Prostate gland (tissue), 2 donors: ENCODE data around the gene BICRA. TPM values are rescaled to one million over a fixed set of nuclear protein-coding genes. Genes with fewer than 3 reads are reported as not detected.

Experiments used
- DNase-seq: peaks from one replicate; pipeline ENCODE4 v3.0.0-alpha.2; 2019; ENCODE audit warnings: low spot score
- H3K27ac ChIP-seq, 2 donors: fragments of 200-600 bp; sonication (generic); 2 replicates each; pipeline ENCODE4 v1.5.1; 2017 to 2019
- H3K27me3 ChIP-seq: fragments of 200-600 bp; sonication (generic); replicated peaks from 2 replicates; pipeline ENCODE4 v1.5.1; 2019; ENCODE audit not compliant: insufficient read depth
- H3K36me3 ChIP-seq, 2 donors: fragments of 200-600 bp; sonication (generic); 1 replicate in 1 of 2; 2 replicates in 1 of 2; pipeline versions ENCODE4 v1.5.1 to v1.8.1; 2017 to 2019
- H3K4me1 ChIP-seq: fragments of 200-600 bp; sonication (generic); replicated peaks from 2 replicates; pipeline ENCODE4 v1.5.1; 2019
- H3K4me3 ChIP-seq, 2 donors: fragments of 200-600 bp; sonication (generic); 2 replicates each; pipeline ENCODE4 v1.5.1; 2017 to 2019
- H3K9me3 ChIP-seq: fragments of 200-600 bp; sonication (generic); 2 replicates; pipeline ENCODE4 v1.5.1; 2017
- CTCF ChIP-seq, 4 experiments: fragments of 200-600 bp in 2 of 4; fragments of 450-650 bp in 2 of 4; sonication (generic) in 2 of 4; IDR thresholded peaks; 1 replicate in 3 of 4; 2 replicates in 1 of 4; pipeline ENCODE4 v1.5.1; 2016 to 2019; ENCODE audit warnings: antibody characterized with exemption in 4 of 4, mild to moderate bottlenecking in 2 of 4, moderate library complexity in 2 of 4
- POLR2A ChIP-seq: fragments of 450-650 bp; IDR thresholded peaks from one replicate; pipeline ENCODE4 v1.6.1; 2016; ENCODE audit warnings: antibody characterized with exemption, mild to moderate bottlenecking
- POLR2AphosphoS5 ChIP-seq: sonication (generic); formaldehyde crosslinking; IDR thresholded peaks from one replicate; pipeline ENCODE4 v1.6.1; 2017; ENCODE audit warnings: antibody characterized with exemption
- WGBS: methylation state at CpG from one replicate; pipeline ENCODE4 v1.1.5; 2018; 5-methylcytosine and 5-hydroxymethylcytosine counted together
- intact Hi-C: fragments of 100-400 bp; cut with DNase I; formaldehyde crosslinking; loops from one replicate; pipeline ENCODE4 v1.14.2; 2022
- total RNA-seq, 2 donors: library from RNA; depleted of rRNA; stranded (reverse); fragments of >200 nt; gene quantifications; one replicate each; pipeline ENCODE4 v1.1.0, GENCODE V29; 2016

BICRA gene
- total RNA-seq, 2 donors from 2014 or later, result 19.4 to 25.3 TPM

- intact Hi-C loops, result loop anchor here (10.0 kb wide), 1 partner anchor 408 kb away; no protein-coding TSS in a partner anchor
- Histone ChIP-seq H3K9me3 (no peaks in the 10 kb centered on the region), H3K27ac (no peak overlapping the region), H3K4me3 (no peak overlapping the region), H3K4me1 (no peaks in the 10 kb centered on the region), H3K27me3 (no peaks in the 10 kb centered on the region), H3K36me3 (peaks cover 7 to 28% of the 10 kb centered on the region in 2 donors)
- 89% methylated on average over 5 of the region's 5 CpGs for WGBS
- DNase-seq, result no peak
- TF ChIP-seq POLR2A (no peak), POLR2AphosphoS5 (no peak), CTCF (IDR thresholded peaks at IDR 0.05) (no peak)
These were observed 94.4 kb downstream of the BICRA start for GRCh38 chr19:47703301-47703700.

DNA sequence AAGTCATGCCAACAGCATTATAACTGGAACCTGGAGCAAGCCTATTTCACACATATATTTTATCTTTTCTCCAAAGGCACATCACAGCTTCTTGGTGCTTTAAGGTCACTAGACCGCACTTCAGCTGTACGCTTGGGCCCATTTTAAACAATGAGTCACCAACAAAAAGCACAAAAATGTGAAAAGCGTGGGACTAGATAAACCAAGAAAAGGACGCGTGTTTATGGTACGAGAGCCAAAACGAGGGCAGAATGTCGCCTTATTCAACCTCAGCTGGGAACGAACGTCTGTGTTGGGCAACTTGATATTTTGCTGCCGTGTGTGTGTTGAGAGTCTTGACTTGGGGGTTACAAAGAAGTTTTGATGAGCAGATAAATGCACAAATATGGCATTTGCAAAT is 95.1 kb downstream of the BICRA start:
- intact Hi-C loops, result loop anchor here (10.0 kb wide), 1 partner anchor 409 kb away; no protein-coding TSS in a partner anchor
- WGBS, result 82% methylated on average over 11 of the region's 11 CpGs
- Histone ChIP-seq H3K36me3 (peaks cover 1 to 23% of the 10 kb centered on the region in 2 donors), H3K4me3 (no peak overlapping the region), H3K9me3 (no peaks in the 10 kb centered on the region), H3K27ac (no peak overlapping the region), H3K4me1 (no peaks in the 10 kb centered on the region), H3K27me3 (no peaks in the 10 kb centered on the region)
- no peak for TF ChIP-seq POLR2A
- no peak for TF ChIP-seq CTCF (IDR thresholded peaks at IDR 0.05)
- TF ChIP-seq POLR2AphosphoS5, result no peak
- DNase-seq, result no peak

- no peaks in the 10 kb centered on the region for H3K9me3 ChIP-seq
- no peaks in the 10 kb centered on the region for H3K27me3 ChIP-seq
- DNase-seq, result no peak
- no peaks in the 10 kb centered on the region for H3K4me1 ChIP-seq
- no peak overlapping the region for H3K4me3 ChIP-seq
- no peak overlapping the region for H3K27ac ChIP-seq
- peaks cover 0 to 17% of the 10 kb centered on the region in 2 donors for H3K36me3 ChIP-seq
- no peak for TF ChIP-seq CTCF (IDR thresholded peaks at IDR 0.05)
- TF ChIP-seq POLR2A, result no peak
- TF ChIP-seq POLR2AphosphoS5, result no peak
- WGBS, result 95% methylated on average over 3 of the region's 3 CpGs
- intact Hi-C loops, result loop anchor here (10.0 kb wide), 1 partner anchor 410 kb away; no protein-coding TSS in a partner anchor
These were observed 95.7 kb downstream of the BICRA start for GRCh38 chr19:47704656-47705055.

DNA sequence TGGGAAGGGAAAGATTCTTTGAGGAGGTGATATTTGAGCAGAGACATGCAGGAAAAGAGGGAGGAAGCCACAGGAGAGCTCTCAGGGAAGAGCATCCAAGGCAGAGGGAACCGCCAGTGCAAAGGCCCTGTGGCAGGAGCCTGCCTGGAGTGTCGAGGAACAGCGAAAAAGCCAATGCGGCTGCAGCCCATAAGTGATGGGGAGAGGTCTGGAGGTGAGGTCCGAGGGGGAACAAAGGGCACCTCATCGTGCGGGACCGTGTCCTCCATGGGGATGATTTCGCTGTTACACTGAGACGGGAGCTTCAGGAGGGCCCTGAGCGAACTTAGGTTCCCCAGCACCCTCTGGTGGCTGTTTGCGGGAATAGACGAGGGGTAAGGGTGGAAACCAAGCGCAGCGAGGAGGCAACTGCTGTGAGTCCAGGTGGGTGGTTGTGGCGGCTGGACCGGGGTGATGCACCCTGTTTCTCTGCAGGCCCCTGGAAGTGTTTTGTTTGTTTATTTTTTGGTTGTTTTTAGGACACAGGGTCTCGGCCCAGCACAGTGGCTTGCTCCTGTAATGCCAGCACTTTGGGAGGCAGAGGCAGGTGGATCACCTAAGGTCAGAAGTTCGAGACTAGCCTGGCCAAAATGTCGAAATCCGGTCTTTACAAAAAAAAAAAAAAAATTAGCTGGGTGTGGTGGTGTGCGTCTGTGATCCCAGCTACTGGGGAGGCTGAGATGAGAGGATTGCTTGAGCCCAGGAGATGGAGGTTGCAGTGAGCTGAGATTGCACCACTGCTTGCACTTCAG is 98.4 kb downstream of the BICRA start:
- Histone ChIP-seq H3K27me3 (no peaks in the 10 kb centered on the region), H3K9me3 (no peaks in the 10 kb centered on the region), H3K36me3 (no peaks in the 10 kb centered on the region), H3K4me3 (no peak overlapping the region), H3K4me1 (no peaks in the 10 kb centered on the region), H3K27ac (no peak overlapping the region)
- TF ChIP-seq POLR2A, result no peak
- TF ChIP-seq POLR2AphosphoS5, result peak; percentile 51
- peak; percentile 53 to 82 (median 72) for TF ChIP-seq CTCF (IDR thresholded peaks at IDR 0.05)
- intact Hi-C loops, result loop anchor here (10.0 kb wide), 1 partner anchor 413 kb away; no protein-coding TSS in a partner anchor
- DNase-seq, result peak; percentile 66
- WGBS, result 21% methylated on average over 22 of the region's 22 CpGs
